GM19372 (cell line): ENCODE measurements around the gene NKD1.

Experiments used
- ATAC-seq: cut with Tn5 transposase; IDR thresholded peaks from one replicate; pipeline ENCODE4 v1.9.1; 2021; ENCODE audit warnings: mild to moderate bottlenecking, low read depth, moderate library complexity; ENCODE audit not compliant: unreplicated experiment

Gene NKD1

GRCh38 chr16:50681021-50681885 is 133.1 kb downstream of the NKD1 start, which contains the start of gene SNX20:
Gene SNX20 (minus strand): TSS chr16:50681312. CDS start chr16:50677526, 3,786 bp downstream.
- ATAC-seq, result peak; percentile 37

DNA sequence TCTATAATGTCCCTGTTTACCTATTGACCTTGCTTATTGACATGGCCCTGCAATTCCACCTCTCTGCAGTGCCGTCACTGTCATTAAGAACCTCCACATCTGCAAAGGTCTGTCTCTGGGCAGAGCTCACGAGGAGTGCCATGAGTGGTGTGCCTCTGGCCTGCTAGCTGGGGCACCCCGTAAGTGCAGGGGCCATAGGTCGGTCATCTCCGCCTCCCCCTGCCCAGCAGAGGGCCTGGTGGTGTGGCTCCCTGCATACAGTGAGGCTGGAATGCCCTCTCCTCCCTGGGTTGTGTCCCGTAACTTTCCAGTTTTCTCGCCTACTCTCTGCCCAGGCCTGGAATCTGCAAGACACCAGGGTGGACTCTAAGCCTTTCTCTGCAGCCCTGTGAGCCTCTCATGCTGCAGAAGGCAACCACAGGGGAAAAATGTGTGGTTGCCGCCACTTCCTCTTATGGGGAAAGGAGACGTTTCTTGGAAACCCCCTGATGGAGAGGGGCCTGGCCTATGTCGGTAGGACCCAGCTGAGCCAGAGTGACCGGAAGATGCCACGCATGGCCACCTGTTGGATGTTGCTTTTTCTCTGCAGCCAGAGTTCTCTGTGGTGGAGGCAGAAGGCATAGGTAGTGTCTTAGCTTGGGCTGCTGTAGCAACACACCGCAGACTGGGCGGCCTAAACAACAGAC is 135.6 kb downstream of the NKD1 start:
- peak; percentile 69 for ATAC-seq

DNA sequence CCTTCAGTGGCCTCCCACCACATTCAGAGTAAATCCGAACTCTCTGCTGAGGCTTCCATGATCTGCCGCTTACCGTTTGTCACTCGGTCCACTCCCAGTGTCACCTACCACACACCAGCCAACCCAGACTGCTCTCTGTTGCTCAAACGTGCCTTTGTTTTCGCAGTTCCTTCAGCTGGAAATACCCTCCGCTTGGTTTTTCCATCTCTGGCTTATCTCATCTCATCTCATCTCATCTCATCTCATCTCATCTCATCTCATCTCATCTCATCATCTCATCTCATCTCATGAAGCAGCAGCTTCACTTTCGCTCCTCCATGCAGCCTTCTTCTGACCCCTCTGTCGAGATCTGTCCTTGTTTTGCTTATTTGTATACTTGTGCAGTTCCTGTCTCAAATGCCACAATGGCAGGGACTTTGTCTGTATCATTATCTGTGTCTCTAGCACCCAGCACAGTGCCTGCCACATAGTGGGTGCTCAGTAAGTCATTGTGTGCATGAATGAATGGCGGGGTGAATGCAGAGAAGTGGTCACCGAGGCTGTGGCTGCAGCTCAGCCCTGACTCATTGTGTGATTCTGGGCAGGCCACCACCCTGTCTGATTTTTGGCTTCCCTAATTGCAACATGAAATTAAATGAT is 136.7 kb downstream of the NKD1 start:
- ATAC-seq, result no peak

- no peak for ATAC-seq
Observed at GRCh38 chr16:50685462-50686063, 137.4 kb downstream of the NKD1 start.

DNA sequence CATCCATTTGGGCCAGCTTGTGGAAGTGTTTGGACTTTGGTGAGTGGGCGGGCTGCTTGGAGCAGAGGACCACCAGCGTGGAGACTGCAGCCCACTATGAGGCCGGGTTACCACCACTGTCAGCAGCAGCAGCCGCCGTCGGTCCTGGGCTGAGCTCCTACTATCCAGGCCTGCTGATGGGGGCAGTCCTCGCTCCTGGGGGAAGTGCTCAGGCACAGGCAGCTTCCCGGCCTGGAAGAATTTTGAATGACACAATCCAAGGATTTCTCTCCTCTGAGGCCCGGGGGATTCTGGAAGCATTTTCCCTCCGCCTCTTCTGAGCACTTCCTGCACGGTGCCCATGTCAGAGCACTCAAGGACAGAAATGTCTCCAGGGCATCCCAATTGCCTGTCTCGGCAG is 139.9 kb downstream of the NKD1 start:
- no peak for ATAC-seq

DNA sequence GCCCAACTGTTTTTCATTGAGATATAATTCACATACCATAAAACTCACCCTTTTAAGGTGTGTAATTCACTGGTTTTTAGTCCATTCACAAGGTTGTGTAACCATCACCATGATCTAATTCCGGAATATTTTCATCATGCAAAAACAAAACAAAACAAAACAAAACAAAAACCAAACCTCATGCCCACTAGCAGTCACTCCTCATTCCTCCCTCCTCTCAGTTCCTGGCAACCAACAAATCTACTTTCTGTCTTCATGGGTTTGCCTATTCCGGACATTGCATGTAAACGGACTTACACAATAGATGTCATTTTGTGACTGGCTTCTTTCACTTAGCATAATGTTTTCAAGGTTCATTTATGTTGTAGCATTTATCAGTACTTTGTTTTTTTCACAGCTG is 140.7 kb downstream of the NKD1 start:
- ATAC-seq, result no peak

DNA sequence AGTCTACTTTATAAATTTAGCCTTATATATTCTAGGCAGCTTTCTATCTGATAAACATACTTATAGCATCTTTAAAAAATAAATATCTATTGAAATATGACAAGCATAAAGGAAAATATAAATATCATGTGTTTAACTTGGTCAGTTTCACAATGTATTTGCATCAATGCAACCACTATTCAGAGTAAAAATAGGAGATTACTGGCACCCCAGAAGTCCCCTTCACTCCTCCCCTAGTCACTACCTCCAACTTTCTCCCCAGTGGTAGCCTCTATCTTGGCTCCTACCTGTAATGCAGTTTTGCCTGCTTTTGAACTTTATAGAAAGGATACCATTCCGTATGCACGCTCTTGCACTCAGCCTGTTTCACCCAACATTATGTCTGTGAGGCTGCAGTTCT is 142.0 kb downstream of the NKD1 start:
- ATAC-seq, result no peak

GRCh38 chr16:50692644-50692998 is 144.4 kb downstream of the NKD1 start:
- ATAC-seq, result no peak

DNA sequence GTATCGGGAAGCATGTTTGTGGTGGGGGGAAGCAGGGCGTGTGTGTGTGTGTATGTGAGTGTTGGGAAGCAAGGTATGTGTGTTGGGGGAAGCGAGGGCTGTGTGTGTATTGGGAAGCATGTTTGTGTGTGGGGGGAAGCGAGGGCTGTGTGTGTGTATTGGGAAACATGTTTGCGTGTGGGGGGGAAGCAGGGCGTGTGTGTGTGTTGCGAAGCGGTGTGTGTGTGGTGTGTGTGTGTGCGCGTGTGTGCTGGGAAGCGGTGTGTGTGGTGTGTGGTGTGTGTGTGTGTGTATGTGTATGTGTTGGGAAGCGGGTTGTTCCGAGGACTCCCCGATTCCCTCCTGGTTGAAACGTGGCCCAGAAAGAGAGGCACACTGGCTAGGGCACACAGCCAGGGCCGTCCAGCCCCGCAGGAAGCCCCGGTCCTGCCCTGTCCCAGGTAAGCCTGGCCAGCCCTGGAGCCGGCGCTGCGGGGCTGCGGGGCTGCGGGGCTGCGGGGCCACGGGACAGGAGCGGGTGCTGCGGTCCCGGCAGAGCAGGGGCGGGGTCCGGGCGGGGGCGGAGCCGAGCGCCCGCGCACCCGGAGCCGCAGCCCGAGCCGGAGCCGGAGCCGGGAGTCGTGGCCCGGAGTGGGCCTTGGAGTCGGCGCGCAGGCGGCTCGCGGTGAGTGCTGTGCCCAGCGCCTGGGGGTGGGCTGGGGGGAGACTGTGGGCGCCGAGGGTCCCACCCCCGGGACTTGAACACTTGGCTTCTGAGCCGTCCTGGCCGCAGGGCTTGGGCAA is 145.0 kb downstream of the NKD1 start, which contains the start of gene NOD2:
NOD2 (plus strand) TSS at position 608 of the 783 bp plus-strand sequence. CDS start 5,890 bp downstream, outside the sequence.
- ATAC-seq, result no peak

DNA sequence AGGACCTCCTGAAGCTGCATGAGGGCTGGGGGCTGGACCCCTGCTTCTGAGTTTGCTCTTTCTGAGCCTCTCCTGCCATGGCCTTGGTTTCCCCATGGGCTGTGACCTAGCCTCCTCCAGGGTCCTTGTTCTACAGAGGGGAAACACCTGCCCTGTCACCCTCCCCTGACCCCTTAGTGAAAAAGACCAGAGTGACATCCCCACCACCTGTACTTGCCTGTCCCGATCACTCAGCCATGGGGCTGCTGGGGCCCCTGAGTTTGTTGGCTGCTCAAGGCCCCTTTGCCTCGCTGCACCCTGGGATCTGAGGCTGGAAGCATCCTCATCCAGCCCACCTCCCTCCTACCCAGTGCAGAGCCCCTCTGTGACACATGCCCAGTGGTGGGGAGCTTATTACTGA is 146.0 kb downstream of the NKD1 start:
- no peak for ATAC-seq

GRCh38 chr16:50695017-50696000 is 147.1 kb downstream of the NKD1 start:
- no peak for ATAC-seq

DNA sequence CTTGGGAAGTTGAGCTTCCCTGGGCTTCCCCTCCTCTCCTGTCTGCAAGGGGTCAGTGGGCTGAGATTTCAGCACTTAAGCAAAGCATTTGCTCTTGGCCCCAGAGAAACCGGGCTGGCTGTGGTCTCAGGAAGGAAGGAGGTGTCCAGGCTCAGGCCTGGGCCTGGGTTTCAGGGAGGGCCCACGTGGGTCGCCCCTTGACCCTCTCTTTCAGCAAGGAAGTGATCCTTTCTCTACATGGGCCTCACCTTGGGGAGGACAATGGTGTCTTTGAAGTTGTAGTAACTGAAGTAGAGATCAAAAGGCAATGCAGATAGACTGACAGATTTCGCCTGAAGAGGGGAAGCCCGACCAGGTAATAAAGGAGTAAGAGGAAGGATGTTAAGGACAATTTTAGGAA is 147.9 kb downstream of the NKD1 start:
- no peak for ATAC-seq

- peak; percentile 63 for ATAC-seq
Observed at GRCh38 chr16:50696575-50697420, 148.6 kb downstream of the NKD1 start.

DNA sequence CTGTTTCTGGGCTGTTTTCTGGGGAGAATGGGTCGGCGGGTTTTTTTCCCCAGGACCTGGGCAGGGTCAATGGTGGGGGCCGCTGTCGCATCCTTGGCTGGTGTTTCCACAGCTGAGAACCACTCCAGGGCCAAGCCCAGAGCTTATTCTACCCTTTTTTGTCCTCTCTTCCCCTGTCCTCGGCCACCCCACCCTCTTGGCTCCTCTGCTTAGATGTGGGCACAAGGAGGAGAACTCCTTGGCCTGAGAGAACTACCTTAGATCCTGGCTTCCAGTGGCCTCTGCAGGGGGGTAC is 149.2 kb downstream of the NKD1 start:
- ATAC-seq, result no peak

DNA sequence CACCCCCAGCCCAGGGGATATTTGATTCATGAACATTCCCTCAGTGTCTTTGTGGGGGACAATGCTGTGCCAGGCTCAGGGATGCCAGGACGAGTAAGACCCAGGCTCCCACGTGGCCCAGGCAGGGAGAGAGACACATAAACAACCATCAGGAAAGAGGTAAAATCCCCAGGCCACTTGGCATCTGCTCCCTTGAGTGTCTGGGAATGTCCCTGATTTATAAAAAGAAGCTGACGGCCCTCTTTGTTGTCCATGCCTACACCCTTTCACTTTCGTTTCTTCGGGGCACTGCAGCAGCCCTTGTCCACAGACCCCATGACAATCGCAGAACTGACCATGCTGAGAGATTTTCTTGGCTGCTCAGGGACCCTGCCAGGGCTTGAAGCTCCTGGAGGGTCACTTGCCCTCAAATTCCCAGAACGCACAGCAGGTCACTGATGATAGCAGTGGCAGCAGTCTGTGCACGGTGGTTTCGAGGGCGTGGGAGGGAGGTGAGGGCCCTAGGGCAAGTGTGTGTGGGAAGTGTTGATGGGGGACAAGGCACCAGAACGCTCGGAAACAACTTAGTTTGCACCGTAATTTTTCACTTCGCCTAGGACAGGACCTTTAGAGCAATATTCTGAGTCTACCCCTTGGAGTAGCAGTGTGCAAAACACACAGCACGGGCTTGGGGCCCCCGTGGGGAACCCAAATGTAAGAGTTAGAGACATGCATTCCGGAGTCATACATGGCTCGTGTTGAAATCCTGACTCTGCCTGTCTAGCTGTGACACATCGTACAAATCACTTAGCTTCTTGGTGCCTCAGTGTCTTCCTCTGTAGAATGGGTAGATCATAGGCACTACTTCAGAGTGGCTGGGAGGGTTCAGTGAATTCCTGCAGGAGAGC is 149.9 kb downstream of the NKD1 start:
- ATAC-seq, result peak; percentile 42
